GM19351 (cell line): ENCODE measurements around the gene ATP10B.

ENCODE experiments used
- ATAC-seq: cut with Tn5 transposase; IDR thresholded peaks from one replicate; pipeline ENCODE4 v1.9.1; 2021; ENCODE audit warnings: mild to moderate bottlenecking, moderate library complexity; ENCODE audit not compliant: unreplicated experiment

ATP10B gene

DNA sequence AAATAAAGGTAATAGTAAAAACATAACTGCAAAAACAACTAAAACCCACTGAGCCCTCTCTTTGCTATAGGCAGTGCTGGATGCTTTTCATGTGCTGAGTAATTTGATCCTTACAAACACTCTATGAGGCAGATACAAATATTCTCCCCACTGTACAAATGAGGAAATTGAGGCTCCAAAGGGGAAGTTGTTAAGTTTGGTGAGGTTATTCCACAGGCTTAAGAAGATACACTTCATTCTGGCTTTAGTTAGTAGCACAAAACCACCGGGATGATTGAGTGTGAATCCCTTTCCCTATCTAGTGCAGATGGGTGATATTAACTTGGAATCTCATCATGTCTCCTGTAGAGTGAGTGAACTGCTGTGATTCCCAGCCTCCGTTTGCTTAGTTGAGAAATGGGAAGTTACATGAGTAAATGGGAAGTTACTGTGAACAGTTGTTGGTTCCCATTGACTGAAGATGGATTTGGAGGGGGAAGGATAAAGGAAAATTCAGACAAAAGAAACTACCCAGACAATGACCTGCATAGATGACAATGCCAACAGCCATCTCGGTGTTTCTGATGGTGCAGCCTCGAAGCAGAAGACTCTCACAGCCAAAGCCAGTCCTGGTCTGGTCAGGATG lies 208.3 kb downstream of the ATP10B start:
- ATAC-seq = no peak

DNA sequence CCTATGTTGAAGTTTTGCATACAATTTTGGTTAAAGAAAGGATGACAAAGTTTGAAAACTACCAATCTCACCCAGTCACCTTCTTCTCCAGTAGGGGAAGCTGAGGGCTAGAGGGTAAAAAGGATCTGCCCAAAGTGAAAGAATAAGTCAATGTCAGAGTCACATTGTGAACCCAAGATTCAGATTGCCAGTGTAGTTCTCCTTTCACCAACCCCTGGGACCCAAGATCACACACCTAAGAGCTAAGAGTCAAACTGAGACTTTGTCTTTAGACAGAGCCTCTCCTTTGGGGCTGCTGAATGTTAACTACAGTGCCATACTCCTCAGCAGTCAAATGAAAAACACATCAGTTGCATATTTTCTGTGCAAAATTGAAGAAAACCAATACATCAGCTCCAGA lies 210.6 kb downstream of the ATP10B start:
- ATAC-seq = peak; percentile 53

DNA sequence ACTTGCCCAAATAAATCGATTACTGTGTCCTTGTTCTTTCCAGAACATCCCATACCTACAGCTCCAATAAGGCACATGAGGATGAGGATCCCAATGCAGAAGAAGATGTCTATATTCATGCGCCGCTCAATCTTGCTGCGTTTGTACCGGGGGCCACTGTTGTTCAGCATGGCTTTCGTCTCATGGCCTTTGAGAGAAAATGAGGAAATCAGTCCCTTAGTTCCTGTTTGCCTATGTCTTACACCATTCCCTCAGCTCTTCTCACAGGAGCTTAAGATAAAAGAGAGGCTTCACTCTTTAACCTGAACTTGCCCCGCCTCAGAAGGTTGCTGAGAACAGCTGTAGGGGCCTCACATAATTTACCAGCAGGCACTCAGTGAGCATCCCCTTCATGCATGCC lies 211.6 kb downstream of the ATP10B start:
- no peak for ATAC-seq

DNA sequence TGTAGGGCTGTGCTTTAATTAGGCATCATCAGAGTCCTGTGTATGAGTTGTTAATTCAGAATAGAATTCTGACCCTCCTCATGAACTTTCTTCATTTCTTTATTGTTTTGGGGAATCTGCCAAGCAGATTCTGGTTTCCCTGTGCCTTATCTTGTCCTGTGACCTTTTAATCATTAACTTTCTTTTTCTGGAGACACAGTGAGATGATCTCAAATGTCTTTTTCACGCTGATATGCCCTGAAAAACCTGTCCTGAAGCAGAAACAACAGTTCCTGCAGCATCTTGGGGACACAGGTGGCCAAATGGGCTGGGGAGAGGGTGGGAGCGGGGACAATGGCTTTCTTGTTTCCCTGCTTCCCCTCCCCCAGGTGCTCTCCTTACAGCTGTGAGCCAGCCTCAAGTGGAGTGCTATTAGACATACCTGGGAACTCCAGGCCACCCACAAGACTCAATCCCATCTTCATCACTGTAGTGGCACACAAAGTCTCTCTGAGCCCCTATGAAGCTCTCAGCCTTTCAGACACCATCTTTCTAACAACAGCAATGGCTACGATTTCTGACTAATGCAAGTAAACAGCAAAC lies 213.8 kb downstream of the ATP10B start:
- ATAC-seq = no peak

DNA sequence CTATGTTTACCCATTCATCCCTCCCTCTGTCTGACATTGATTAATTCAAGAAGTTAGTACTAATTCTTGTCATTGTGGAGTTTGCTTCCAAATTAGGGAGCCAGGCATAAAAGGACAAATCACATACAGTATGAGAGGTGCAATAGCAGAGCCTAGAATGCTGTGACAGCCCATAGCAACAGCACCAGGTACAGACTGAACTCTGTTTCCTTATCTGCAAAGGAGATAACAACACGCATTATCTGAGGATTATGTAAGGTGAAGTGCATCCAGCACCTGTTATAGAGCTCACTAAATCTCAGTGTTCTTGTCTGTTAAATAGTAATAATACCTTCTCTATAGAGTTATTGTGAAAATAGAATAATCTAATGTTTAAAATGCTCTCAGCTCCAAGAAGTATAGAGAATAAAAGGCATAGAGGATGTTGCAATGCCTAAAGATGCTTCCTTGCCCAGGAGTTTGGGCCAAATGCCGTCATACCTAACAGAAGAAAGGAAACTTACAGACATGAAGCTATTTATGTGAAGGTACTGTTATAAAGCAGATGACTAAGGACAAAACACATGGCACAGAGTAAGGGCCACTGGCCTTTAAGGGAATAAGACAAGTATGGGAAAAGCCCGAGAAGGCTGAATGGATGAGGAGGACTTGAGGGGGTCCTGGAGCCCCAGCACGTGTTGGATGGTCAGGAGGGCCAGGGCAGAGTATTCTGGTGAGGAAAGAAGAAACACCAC lies 214.5 kb downstream of the ATP10B start:
- ATAC-seq = no peak

DNA sequence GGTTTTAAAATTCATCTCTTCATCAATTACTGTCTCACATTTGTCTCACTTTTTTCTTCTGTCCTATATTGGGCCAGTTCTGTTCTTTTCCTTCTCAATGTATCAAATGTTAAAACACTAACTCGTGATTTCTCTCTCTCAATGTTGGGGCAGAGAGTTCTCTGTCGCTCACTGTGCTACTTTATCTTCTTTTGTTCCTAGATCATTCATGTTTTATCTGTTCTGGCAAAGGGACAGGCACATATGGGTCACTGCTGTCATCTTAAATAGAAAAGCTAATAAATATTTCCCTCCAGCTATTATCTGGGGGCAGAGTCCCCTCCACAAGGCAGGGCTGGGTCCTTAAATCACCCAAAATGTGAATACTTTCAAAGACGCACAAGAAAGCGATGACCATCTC lies 216.3 kb downstream of the ATP10B start:
- ATAC-seq = no peak

DNA sequence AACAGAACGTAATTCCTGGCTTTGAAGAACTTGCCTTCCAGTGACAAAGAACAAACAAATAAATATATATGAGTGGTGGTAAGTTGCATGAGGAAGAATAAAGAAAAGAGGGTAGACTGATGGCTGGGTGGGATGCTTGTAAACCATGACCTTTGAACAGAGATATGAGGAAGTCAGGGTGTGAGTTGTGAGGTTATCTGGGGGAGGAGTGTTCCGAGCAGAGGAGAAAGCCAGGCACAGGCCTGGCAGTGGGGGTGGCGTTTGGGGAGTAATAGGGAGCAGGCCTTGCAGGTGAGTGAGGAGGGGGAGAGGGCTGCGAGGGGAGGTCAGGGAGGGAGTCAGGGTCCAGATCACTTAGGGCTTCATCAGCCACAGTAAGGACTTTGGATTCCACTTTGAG lies 217.0 kb downstream of the ATP10B start:
- no peak for ATAC-seq

DNA sequence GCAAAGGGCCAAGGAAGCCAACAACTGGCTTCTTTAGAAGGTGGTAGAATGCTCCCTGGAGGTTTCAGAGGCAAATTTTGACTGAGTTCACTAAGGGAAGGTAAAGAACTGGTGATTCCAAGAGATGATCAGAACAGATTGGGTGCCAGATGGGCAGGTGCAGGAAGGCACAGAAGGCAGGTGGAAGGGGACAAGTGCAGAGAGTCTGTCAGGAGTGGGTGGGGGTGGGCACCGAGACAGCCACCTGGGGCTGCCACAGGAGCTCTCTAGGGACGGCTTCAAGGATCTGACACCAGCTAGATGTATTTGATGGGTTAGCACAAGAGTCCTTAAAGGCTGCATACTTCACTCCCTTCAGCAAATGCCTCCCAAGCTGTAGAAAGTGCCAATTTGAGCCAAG lies 223.0 kb downstream of the ATP10B start:
- ATAC-seq = no peak

DNA sequence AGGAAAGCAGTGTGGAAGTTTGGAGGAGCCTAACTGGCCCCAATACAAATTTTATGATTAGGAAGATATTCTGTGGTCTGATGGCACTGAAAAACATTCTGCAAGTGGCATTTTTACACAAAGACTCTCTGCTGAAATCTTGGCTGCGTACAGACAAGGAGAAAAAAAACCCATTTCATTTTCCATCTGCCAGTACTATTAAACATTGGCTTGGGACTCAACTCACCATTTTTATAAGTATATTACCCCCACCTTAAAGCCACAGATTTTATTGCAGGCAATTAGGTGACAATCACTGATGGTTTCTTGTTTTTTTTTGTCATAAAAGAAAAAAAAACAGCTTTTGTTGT lies 223.4 kb downstream of the ATP10B start:
- ATAC-seq = no peak

DNA sequence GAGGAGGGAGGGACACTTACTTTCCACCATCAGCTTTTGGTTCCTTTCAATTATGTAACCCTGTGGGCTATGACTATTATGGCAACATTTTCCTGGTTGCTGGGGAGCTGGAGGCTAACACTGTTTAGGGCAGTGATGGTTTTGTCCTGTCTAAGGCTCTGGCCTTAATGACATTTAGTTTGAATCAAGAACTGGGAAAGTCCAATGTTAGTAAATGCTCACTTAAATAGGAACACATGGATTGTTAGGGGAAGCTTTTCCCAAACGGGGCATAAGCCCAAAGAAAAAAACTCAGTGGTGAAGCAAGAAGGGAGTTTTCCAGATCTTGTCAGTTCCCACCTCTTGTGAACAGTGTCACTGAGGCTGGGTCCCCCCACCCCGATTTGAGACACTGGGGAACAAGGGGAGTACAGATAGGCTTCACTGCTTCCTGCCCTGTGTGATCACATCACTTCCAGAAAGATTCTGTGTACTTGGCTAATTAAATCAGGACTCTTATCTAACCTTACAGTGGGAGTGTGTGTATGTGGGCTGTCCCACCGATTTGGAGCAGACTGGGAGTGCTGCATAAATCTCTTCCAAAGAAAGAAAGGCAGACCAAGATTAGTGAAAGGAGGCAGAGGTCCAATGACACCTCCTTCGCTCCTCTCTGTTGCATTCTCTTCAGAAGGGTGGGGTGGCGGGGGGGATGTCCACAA lies 223.9 kb downstream of the ATP10B start:
- ATAC-seq = no peak

DNA sequence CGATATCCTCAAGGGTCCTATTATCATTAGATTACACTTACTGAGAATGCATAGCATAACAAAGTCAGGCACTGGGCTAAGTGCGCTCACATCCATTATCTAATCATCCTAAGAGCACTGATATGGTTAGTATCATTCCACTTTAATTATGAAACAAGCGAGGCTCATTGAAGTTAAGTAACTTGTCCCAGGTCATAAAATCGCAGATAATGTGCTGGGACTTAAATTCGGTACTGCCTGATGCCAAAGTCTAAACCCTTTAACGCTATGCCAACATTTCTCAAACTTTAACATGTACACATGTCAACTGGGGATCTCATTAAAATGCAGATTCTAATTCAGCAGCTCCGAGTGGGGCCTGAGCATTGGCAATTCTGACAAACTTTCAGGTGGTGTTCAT lies 225.7 kb downstream of the ATP10B start:
- ATAC-seq = no peak

DNA sequence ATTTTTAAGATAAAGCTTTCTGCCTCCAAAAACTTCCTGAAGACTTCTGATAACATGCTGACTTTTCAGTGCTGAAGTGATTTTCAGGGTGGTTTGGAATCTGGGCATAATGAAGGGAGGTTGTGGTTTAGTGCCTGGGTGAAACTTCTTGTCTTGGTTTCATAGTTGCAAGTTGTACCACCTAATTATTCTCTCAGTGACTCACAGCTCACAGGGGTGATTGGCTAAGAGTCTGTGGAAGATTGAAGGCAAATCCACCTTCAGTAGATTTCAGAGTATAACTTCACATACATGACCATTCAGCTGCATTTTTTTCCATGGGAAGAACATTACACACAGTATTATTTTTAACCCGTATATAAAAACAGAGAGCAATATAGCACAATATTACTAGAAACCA lies 230.5 kb downstream of the ATP10B start:
- no peak for ATAC-seq

DNA sequence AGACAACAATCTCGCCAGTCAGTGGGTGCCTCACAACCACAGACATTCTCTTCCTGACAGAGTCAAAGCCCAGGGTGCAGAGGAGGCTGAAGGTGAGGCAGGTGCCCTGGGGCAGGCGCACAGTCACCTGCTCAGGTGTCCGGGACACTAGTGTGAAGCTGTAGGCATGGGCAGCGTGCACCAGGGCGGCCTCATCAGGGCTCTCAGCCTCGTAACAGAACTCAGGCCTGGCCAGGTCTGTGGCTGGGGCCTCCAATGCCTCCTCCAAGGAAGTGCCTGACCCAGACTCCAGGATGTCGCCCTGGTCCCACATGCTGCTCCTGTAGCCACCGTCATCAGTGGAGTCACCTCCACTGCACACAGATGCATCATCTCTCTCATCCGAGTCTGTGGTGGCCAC lies 231.6 kb downstream of the ATP10B start:
- ATAC-seq = no peak

DNA sequence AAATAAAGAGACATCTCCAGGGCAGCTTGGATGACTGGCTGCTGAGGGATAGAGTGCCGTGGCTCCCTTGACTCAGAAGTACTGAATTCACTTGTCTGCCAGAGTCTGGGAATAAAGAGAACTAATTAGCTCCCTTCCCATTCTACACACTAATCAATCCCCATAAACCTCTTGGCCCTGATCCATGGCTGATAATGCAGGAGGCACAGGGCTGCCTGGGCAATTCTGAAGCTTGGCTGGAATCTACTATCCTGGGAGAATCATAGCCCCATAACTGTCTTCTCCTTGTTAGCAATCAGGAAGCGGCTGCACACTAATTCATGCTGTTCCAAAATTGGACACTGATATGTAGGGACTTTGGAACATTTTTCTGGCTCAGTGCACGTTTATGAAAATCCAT lies 232.6 kb downstream of the ATP10B start:
- no peak for ATAC-seq

DNA sequence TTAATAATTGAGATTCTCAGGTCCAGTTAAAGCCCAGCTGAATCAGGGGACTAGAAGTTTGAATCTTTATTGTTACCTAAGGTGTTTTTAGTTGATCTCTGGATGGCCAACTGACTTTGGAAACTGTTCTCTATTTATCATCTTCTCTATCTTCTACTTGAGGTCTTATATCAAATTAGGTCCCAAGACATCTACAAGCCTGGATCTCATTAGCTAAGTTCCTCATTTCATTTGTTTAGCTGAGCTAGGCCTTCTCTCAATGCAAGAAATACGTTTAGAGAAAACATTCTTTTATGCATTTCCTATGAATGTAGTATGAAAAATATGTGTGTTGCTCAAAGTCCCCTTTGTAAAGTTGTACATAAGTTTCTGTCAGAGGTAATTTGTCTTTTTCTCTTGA lies 233.7 kb downstream of the ATP10B start:
- no peak for ATAC-seq

DNA sequence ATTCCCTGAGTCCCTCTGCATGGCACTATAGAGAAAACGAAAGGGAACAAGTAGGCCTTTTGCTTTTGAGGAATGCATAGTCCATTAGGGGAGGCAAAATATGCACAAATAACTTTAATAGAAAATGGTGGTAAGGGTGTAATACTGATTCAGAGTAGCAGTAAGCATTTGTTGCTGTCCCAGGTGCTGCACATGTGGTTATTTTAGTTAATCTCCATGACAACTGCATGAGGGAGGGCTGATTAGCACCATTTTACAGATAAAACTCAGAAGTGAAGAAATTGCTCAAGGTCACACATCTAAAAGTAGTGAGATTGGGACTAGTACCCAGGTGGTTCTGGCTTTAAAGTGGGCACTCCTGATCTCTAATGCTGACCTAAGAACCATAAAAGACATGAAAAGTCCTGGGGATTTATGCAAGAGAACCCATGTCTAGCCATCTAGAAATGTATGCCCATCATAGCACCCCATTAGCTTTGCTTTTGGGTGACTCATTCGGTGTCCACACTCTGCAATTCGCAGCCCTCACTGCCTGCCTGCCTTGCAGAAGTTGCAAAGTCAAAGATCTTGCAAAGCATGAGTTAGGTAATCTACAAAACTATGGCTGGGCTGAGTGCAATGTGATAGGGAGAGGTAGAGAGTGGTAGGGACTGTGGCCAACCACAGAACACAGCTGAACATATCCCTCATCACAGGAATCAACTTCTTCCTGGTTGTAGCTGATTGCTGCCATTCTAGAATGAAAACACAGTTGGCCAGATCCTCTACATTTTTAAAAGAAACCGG lies 235.1 kb downstream of the ATP10B start:
- no peak for ATAC-seq

DNA sequence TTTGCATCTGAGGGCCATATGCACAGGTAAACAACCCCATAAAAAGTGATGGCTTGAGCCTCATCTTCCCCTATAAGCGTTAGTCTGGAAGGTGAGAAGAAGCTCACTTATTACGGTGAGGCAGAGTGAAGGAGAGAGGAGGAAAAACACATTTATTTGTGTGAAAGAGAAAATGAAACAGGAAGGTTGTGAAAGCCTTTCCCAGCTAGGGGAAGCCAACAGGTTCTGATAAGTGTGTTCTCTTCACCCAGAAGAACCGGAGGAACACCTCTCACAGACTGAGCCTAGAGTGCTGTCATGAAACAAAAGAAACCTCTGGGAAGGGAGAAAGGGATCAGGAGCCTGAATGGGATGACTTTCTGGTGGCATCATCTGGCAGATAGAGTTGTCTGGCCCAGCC lies 237.9 kb downstream of the ATP10B start:
- no peak for ATAC-seq

DNA sequence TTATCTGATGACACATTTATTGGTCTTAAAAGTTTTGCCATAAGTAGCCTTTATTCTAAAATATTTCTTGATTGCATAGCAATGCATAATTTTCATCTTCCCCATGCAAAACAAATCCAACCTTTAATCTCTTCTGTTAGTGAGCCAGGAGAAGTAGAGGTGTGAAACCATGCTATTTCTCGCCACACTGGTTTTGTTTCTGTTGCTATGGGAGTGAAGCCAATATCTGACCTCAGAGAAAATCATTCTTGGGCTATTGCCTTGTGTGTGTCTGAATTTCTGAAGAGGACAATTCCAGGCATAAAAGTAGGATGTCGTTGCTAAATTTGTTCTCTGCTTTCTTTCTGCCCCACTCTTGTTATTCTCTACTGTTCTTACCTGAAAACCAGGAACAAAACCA lies 246.7 kb downstream of the ATP10B start:
- peak; percentile 83 for ATAC-seq

DNA sequence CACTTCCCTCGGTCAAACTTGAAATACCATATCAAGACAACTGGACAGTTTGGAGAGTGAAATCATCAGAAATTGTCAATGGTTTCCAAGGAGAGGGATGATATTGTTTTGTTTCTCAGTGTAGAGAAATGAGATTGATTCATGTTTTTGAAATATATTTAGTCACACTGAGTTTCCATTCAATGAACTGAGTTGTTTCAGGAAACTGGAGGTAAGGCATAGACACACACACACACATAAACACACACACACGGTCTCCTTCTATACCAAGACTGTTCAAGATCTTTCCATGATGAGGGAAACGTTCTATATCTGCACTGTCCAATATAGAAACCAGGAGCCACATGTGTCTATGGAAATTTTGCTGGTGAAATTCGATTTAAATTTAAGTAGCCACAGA lies 247.5 kb downstream of the ATP10B start:
- no peak for ATAC-seq

DNA sequence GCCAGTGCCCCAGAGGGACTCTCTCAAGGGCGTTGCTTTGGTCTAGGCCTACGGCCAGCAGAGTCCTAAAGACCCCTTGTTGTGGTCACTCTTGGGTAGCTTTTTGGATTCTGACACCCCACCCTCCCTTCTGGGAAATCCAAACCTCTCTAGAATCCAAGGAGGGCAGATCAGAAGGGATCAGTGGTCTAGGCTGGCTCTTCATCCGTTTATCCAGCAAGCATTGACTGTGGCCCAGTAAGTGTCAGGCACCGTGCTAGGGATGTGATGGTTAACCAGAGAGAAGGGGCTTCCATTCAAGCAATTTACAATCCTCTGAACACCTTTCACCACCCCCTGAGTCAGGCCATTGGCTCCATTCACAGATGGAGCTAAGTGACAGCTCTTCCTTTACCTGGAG lies 249.3 kb downstream of the ATP10B start:
- no peak for ATAC-seq

DNA sequence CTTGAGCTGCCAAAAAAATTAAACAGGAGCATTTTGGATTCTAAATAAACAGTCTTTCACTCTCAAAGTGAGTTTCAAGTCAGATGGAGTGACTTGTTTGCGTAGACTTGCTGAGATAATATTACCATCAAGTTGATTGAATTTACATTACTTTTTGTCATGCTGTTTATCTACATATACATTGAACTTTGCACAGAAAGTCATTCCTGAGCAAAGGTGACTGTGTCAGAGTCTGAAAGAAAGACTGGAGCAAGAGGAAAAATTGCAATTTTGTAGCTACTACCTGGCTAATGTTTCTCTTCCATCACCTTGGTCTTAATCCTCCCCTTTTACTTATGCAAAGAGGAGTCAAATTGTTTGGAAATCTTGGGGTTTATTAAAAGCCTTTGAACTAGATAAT lies 251.0 kb downstream of the ATP10B start:
- ATAC-seq = no peak
